Lower leg skin (tissue), 3 donors: ENCODE results near the gene SWI5.

ENCODE experiments used
- CTCF ChIP-seq, 3 donors: fragments of 450-650 bp; IDR thresholded peaks; one replicate each; pipeline ENCODE4 v1.5.1; 2016; ENCODE audit warnings: antibody characterized with exemption in 3 of 3, mild to moderate bottlenecking in 3 of 3, moderate library complexity in 2 of 3
- POLR2A ChIP-seq, 2 donors: fragments of 450-650 bp; IDR thresholded peaks; one replicate each; pipeline ENCODE4 v1.6.1; 2016 to 2017; ENCODE audit warnings: antibody characterized with exemption in 2 of 2, mild to moderate bottlenecking in 1 of 2, moderate library complexity in 1 of 2

- TF ChIP-seq CTCF (IDR thresholded peaks at IDR 0.05) (no peak), POLR2A (IDR thresholded peaks at IDR 0.05) (no peak)
Measured at GRCh38 chr9:128226412-128226801, 49.7 kb upstream of the SWI5 start.
